K562 (cell line): ENCODE data around the gene SHROOM3. TPM values are rescaled to one million over a fixed set of nuclear protein-coding genes. Genes with fewer than 3 reads are reported as not detected.

Source experiments
- ATAC-seq: fragments of 200-7000 bp; cut with Tn5 transposase; 3 replicates; pipeline ENCODE4 v1.9.1; 2020; ENCODE audit warnings: moderate library complexity
- BruUV-seq: library from RNA; stranded (reverse); fragments of 400-500 nt; replicated peaks from 2 replicates; lab custom pipeline; 2021; lab: Mats Ljungman, UMichigan
- CTCF ChIA-PET: fragments of 300-600 bp; formaldehyde crosslinking; extraction: SDS; loops from one replicate; lab custom pipeline; 2021; ENCODE audit warnings: low intra/inter-chr PET ratio; lab: Yijun Ruan, JAX
- POLR2A ChIA-PET: fragments of 300-600, 350-650 bp; sonication (Branson Sonifier 250); formaldehyde crosslinking; extraction: SDS; loops from one replicate; lab custom pipeline; 2021; ENCODE audit warnings: antibody characterized with exemption, inconsistent platforms; lab: Yijun Ruan, JAX
- DNase-seq, 4 experiments: peaks; one replicate each; pipeline versions ENCODE4 v3.0.0 to v3.0.0-alpha.2; 2011 to 2018; ENCODE audit warnings: low spot score in 3 of 4, mixed read lengths in 3 of 4; ENCODE audit errors: extremely low read depth in 1 of 4
- FAIRE-seq: peaks from 2 replicates; lab custom pipeline; 2011; peaks lifted over from hg19 to GRCh38; lab: Jason Lieb, UNC
- H2AFZ ChIP-seq: 2 replicates; pipeline ENCODE4 v1.6.0; 2011; ENCODE audit warnings: low read depth, low read length, control low read depth, inconsistent platforms
- H3K27ac ChIP-seq: fragments of 200-600 bp; 3 replicates; pipeline ENCODE4 v1.8.0; 2011; ENCODE audit warnings: low read depth, mild to moderate bottlenecking, control low read depth, inconsistent platforms, low read length, moderate library complexity, mixed read lengths; ENCODE audit errors: extremely low read depth
- H3K27me3 ChIP-seq, 2 experiments: fragments of 300-600 bp in 1 of 2; 2 replicates in 1 of 2; 3 replicates in 1 of 2; pipeline versions ENCODE4 v1.6.0 to v1.8.0; 2011; ENCODE audit warnings: inconsistent platforms in 2 of 2, low read length in 2 of 2, mild to moderate bottlenecking in 1 of 2, mixed read lengths in 1 of 2, moderate library complexity in 1 of 2; ENCODE audit not compliant: control insufficient read depth in 2 of 2, insufficient read depth in 2 of 2
- H3K36me3 ChIP-seq: fragments of 300-600 bp; 3 replicates; pipeline ENCODE4 v1.8.0; 2011; ENCODE audit warnings: mild to moderate bottlenecking, low read length, inconsistent platforms; ENCODE audit not compliant: control insufficient read depth, insufficient read depth
- H3K4me1 ChIP-seq, 2 experiments: fragments of 200-600 bp in 1 of 2; replicated peaks in 1 of 2; 2 replicates in 1 of 2; 3 replicates in 1 of 2; pipeline versions ENCODE4 v1.5.1 to v1.8.0; 2011; ENCODE audit warnings: inconsistent platforms in 2 of 2, low read length in 2 of 2, mild to moderate bottlenecking in 1 of 2, mixed read lengths in 1 of 2, moderate library complexity in 1 of 2; ENCODE audit not compliant: control insufficient read depth in 2 of 2, insufficient read depth in 2 of 2
- H3K4me2 ChIP-seq: 2 replicates; pipeline ENCODE4 v1.6.1; 2011; ENCODE audit warnings: low read length, control low read depth, inconsistent platforms, mixed read lengths; ENCODE audit not compliant: insufficient read depth
- H3K4me3 ChIP-seq: fragments of 200-600 bp; sonication (generic), shearing (Covaris generic); 2 replicates; pipeline ENCODE4 v1.5.1; 2016; ENCODE audit warnings: control low read depth, inconsistent platforms
- H3K79me2 ChIP-seq: fragments of 200-600 bp; 3 replicates; pipeline ENCODE4 v1.8.0; 2011; ENCODE audit warnings: low read length, inconsistent platforms; ENCODE audit not compliant: control insufficient read depth, insufficient read depth
- H3K9ac ChIP-seq, 2 experiments: 2 replicates each; pipeline versions ENCODE4 v1.6.0 to v1.6.1; 2011; ENCODE audit warnings: low read depth in 2 of 2, low read length in 2 of 2, control low read depth in 1 of 2, inconsistent platforms in 1 of 2, mild to moderate bottlenecking in 1 of 2, mixed read lengths in 1 of 2; ENCODE audit not compliant: insufficient read depth in 1 of 2
- H3K9me1 ChIP-seq: one replicate; pipeline ENCODE4 v1.6.0; 2011; ENCODE audit warnings: inconsistent platforms, mild to moderate bottlenecking, low read length, moderate library complexity; ENCODE audit not compliant: control insufficient read depth, insufficient read depth
- H3K9me3 ChIP-seq: replicated peaks from 2 replicates; pipeline ENCODE4 v1.5.1; 2011; ENCODE audit warnings: low read depth, low read length, inconsistent platforms; ENCODE audit not compliant: control insufficient read depth, insufficient read depth
- H4K20me1 ChIP-seq: replicated peaks from 2 replicates; pipeline ENCODE4 v1.6.1; 2011; ENCODE audit warnings: low read length, inconsistent platforms, mixed read lengths; ENCODE audit not compliant: control insufficient read depth, insufficient read depth
- XRCC4 ChIP-seq: IDR thresholded peaks from one replicate; pipeline ENCODE4 v1.6.1; 2011; ENCODE audit not compliant: insufficient read depth, insufficient read length; ENCODE audit errors: extremely low read depth
- ZNF124 ChIP-seq: sonication (generic); formaldehyde crosslinking; IDR thresholded peaks from 2 replicates; pipeline ENCODE4 v1.8.1; 2022; ENCODE audit warnings: missing genetic modification reagents
- WGBS: fragments of 100-300 bp; shearing (Covaris generic); methylation state at CpG from one replicate; pipeline ENCODE4 v1.1.6; 2016; ENCODE audit warnings: low coverage, mixed read lengths; ENCODE audit not compliant: insufficient coverage; ENCODE audit errors: missing lambda C conversion rate; 5-methylcytosine and 5-hydroxymethylcytosine counted together
- in situ Hi-C: fragments of 300-500 bp; cut with MboI; formaldehyde crosslinking; loops from 4 replicates; pipeline ENCODE4 v1.15.0; 2018; ENCODE audit warnings: inconsistent platforms, mixed read lengths
- intact Hi-C: fragments of 100-400 bp; cut with micrococcal nuclease; formaldehyde crosslinking; loops from 2 replicates; pipeline ENCODE4 v1.14.2; 2022
- polyA plus RNA-seq, 8 experiments: library from polyadenylated mRNA; depleted of rRNA in 4 of 8; stranded (reverse) in 5 of 8; unstranded in 3 of 8; fragments of >200 nt; fragmentation: Nextera tagmentation in 2 of 8; fragmentation: Illumina TruSeq in 1 of 8; extraction: Ambion mirVana in 2 of 8; extraction: Trizol in 1 of 8; gene quantifications; 2 replicates each; pipeline versions ENCODE4 v1.2.1 to v1.2.3, GENCODE V29; 2011 to 2014; ENCODE audit warnings: inconsistent platforms in 1 of 8, missing spikeins in 1 of 8
- total RNA-seq, 7 experiments: library from RNA; depleted of rRNA in 6 of 7; stranded (reverse); fragments of >200 nt in 6 of 7; fragmentation: Illumina TruSeq in 2 of 7; extraction: Trizol in 2 of 7; gene quantifications; 2 replicates each; pipeline versions ENCODE4 v1.2.1 to v1.2.3, GENCODE V29; 2011 to 2021; ENCODE audit warnings: low replicate concordance in 1 of 7
- TF ChIP-seq, protein P1 (sequence below): IDR thresholded peaks from 3 replicates; pipeline ENCODE4 v1.6.1; 2011; ENCODE audit warnings: borderline replicate concordance, mild to moderate bottlenecking, moderate library complexity; ENCODE audit not compliant: insufficient read length; ENCODE audit errors: extremely low read depth
- TF ChIP-seq, protein P2 (sequence below), 2 experiments: fragments of 450-650 bp in 1 of 2; IDR thresholded peaks; 2 replicates each; pipeline ENCODE4 v1.6.1; 2011 to 2017; ENCODE audit warnings: low read depth in 2 of 2, antibody characterized with exemption in 1 of 2, borderline replicate concordance in 1 of 2, low read length in 1 of 2, mild to moderate bottlenecking in 1 of 2, mixed read lengths in 1 of 2; ENCODE audit not compliant: control insufficient read depth in 1 of 2

SHROOM3 gene
- total and polyA plus RNA-seq, 9 of the 15 experiments (the other 6 are each of a cell fraction or from before 2014, with no cell fraction given): 0.01 to 0.07 TPM; not detected in 7

DNA sequence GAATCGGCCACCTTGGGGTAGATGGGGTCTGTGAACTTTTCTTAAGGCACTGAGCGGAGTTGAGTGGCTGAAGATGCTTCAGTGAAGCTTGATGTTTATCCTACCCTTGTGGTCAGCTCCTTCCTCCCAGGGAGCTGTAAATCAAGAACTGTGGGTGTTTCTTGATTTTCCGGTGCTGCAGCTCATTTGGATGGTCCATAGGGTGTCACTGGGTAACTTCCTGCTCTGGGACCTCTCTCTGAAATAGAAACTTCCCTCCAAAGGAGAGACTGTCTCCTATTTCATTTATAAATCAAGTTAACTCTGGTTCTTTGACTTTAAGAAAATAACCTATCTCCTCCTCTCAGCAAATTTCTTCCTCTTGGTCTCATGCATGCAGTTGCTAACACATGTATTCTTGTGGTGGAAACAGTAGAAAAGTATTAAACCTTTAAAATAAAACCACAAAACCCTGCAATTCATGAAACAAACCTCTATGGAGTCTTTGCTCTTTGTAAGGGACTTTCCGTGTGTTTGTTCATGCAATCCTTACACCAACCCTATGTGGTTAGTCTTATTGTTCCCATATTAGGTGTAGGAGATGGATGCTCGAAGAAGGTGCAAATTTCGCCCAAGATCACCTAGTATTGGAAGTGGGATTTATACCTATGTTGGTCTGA is 110.3 kb downstream of the SHROOM3 start (continued):
- TF ChIP-seq, protein P1, sequence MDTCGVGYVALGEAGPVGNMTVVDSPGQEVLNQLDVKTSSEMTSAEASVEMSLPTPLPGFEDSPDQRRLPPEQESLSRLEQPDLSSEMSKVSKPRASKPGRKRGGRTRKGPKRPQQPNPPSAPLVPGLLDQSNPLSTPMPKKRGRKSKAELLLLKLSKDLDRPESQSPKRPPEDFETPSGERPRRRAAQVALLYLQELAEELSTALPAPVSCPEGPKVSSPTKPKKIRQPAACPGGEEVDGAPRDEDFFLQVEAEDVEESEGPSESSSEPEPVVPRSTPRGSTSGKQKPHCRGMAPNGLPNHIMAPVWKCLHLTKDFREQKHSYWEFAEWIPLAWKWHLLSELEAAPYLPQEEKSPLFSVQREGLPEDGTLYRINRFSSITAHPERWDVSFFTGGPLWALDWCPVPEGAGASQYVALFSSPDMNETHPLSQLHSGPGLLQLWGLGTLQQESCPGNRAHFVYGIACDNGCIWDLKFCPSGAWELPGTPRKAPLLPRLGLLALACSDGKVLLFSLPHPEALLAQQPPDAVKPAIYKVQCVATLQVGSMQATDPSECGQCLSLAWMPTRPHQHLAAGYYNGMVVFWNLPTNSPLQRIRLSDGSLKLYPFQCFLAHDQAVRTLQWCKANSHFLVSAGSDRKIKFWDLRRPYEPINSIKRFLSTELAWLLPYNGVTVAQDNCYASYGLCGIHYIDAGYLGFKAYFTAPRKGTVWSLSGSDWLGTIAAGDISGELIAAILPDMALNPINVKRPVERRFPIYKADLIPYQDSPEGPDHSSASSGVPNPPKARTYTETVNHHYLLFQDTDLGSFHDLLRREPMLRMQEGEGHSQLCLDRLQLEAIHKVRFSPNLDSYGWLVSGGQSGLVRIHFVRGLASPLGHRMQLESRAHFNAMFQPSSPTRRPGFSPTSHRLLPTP: no peak
- TF ChIP-seq XRCC4: no peak

DNA sequence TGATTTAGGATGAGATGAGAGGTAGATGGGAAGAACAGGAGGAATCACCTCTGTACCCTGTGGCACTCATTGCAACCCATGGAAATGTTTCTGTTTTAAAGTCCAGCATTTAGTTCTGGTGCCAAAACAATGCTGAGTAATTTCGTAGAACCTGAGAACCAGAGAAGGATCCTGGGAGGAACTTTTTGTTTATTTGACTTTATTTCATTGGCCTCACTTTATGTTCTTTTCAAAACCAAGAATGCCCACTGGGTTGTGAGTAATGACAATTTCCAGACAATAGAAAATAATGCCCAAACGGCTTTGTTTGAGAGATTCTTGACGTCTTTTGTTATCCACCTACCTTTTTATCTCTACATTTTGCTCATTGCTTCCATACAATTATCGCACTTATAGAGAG is 111.3 kb downstream of the SHROOM3 start:
- ChIA-PET POLR2A (no interaction called here), CTCF (no interaction called here)
- in situ Hi-C loops (no loop called here), intact Hi-C loops (no loop called here)
- WGBS: 1% methylated on average over 4 of the region's 4 CpGs
- Histone ChIP-seq H3K9me1 (no peaks in the 10 kb centered on the region), H3K27ac (no peak overlapping the region), H3K79me2 (no peaks in the 10 kb centered on the region), H3K4me3 (no peak overlapping the region), H2AFZ (no peak overlapping the region), H3K9ac (no peak overlapping the region), H3K27me3 (peaks cover 12 to 18% of the 10 kb centered on the region in 2 experiments), H3K36me3 (no peaks in the 10 kb centered on the region), H4K20me1 (0 out of 2 replicates have a peak, but pooled peaks cover 3% of the 10 kb centered on the region), H3K4me1 (no peaks in the 10 kb centered on the region)
- ATAC-seq: no peak
- no peak for FAIRE-seq
- TF ChIP-seq, protein P2, sequence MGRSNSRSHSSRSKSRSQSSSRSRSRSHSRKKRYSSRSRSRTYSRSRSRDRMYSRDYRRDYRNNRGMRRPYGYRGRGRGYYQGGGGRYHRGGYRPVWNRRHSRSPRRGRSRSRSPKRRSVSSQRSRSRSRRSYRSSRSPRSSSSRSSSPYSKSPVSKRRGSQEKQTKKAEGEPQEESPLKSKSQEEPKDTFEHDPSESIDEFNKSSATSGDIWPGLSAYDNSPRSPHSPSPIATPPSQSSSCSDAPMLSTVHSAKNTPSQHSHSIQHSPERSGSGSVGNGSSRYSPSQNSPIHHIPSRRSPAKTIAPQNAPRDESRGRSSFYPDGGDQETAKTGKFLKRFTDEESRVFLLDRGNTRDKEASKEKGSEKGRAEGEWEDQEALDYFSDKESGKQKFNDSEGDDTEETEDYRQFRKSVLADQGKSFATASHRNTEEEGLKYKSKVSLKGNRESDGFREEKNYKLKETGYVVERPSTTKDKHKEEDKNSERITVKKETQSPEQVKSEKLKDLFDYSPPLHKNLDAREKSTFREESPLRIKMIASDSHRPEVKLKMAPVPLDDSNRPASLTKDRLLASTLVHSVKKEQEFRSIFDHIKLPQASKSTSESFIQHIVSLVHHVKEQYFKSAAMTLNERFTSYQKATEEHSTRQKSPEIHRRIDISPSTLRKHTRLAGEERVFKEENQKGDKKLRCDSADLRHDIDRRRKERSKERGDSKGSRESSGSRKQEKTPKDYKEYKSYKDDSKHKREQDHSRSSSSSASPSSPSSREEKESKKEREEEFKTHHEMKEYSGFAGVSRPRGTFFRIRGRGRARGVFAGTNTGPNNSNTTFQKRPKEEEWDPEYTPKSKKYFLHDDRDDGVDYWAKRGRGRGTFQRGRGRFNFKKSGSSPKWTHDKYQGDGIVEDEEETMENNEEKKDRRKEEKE (IDR thresholded peaks at IDR 0.05; ENCODE audit: borderline replicate concordance in 1 of 2, control insufficient read depth in 1 of 2, low read depth in 2 of 2, low read length in 1 of 2): no peak
- no peak for TF ChIP-seq ZNF124 (CRISPR knock-in tag)
- TF ChIP-seq, all 486 proteins: peak for 0
- no TSS peak for BruUV-seq
- DNase-seq: no peak
- Histone ChIP-seq H3K9me3 (no peaks in the 10 kb centered on the region), H3K4me2 (no peak overlapping the region)
